ENCODE measurements around the gene TOM1L1.

DNA sequence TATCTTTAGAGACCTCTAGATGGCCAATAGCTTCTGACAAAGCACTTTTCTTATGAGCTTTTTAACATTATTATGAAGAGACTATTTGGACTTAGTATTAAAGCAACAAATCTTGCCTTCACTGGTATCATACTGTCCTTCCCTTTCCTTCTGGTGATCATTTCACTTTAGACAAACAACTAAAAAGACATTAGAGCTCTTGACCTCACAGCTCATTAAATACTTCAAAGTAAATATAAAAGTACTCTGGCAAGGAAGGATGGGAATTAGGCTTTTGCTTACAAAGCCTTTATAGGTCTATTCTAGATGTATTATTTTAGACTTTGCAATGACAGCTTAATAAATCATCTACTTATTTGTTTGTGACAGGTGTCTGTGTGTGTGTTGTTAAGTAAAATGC lies 79.0 kb downstream of the TOM1L1 start:
- TF ChIP-seq, protein P1, sequence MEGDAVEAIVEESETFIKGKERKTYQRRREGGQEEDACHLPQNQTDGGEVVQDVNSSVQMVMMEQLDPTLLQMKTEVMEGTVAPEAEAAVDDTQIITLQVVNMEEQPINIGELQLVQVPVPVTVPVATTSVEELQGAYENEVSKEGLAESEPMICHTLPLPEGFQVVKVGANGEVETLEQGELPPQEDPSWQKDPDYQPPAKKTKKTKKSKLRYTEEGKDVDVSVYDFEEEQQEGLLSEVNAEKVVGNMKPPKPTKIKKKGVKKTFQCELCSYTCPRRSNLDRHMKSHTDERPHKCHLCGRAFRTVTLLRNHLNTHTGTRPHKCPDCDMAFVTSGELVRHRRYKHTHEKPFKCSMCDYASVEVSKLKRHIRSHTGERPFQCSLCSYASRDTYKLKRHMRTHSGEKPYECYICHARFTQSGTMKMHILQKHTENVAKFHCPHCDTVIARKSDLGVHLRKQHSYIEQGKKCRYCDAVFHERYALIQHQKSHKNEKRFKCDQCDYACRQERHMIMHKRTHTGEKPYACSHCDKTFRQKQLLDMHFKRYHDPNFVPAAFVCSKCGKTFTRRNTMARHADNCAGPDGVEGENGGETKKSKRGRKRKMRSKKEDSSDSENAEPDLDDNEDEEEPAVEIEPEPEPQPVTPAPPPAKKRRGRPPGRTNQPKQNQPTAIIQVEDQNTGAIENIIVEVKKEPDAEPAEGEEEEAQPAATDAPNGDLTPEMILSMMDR (IDR thresholded peaks at IDR 0.05), result no peak
- no peak for TF ChIP-seq POLR2A (IDR thresholded peaks at IDR 0.05)

All from vagina (tissue), 2 donors.